EH (cell line): Measurements from ENCODE around the gene UBE2L3.
"Not testable (repeated sequence)": the region's sequence is repeated elsewhere in the genome, so short reads cannot be mapped to it uniquely, and the experiment has no call there.

Experiments
- DNase-seq: peaks from one replicate; pipeline ENCODE4 v3.0.0-alpha.2; 2015; ENCODE audit warnings: low read depth

The UBE2L3 gene

DNA sequence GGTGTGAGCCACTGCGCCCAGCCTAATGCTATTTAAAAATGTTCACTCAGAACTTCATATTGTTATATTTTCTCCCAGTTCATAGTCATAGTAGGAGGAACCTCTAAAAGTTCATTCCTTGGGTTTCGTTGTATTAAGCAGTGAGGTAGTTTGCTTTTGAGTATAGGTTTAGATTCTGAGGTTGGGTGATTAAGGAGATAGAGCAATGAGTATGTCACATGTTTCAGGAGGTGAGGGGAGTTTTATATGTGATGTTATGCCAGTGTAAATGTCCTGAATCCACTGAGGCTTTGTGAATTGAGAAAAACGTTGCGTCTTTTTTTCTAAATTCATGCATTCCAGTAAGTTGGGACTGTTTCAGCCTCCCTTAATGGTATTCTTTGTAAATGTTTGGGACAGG lies 4.2 kb downstream of the UBE2L3 start:
- DNase-seq = no peak

DNA sequence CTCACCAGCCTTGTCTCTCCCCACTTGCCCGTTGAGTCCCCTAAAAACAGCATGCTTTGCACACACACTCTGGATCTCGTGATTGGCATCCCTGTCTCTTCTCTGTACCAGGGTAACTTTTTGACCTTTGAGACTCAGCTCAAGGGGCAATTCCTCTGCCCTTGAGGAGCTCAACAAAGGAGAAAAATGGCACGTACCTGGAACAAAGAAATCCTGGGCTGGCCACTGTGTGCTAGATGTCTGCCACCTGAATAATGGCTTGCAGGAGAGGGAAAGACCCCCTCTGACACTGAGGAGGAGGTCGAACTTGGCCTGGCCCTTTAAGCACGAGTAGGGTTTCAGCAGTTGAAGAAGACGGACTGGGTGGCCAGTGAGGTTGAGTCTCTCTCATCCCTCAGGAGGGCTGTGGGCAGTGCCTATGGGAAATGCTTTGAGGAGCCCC lies 5.8 kb downstream of the UBE2L3 start:
- no peak for DNase-seq

DNA sequence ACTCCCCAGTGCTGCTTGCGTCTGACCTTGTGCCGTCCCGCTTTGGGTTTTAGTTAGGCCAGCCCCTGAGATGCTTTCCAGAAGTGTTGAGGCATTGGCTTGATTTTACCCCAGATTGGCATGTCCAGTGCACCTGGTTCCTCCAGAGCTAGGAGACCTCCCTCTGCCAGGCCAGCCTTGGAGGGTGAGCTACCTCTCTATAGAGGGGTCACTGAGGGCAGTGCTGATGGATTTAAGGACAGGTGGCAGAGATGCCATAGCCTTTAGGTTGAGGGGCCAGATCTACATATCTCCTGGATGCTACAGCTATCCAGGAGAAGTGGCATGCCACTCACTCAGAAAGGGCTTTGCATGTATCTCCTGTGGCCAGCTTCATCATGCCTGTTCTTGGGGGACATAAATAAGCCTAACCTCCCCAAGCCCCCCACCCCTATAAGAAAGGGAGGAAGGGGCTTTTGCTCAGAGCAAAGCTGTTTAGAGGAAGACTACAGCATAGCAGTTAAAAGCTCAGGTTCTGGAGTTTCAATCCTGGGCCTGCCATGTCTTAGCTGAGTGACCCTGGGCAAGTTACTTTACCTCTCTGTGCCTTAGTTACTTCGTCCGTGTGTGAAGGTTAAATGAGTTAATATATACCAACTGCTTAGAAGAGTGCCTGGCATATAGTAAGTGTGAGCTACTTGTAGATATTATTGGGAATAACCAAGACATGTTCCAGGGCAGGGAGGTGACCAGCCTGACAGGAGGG lies 6.4 kb downstream of the UBE2L3 start:
- DNase-seq = no peak

DNA sequence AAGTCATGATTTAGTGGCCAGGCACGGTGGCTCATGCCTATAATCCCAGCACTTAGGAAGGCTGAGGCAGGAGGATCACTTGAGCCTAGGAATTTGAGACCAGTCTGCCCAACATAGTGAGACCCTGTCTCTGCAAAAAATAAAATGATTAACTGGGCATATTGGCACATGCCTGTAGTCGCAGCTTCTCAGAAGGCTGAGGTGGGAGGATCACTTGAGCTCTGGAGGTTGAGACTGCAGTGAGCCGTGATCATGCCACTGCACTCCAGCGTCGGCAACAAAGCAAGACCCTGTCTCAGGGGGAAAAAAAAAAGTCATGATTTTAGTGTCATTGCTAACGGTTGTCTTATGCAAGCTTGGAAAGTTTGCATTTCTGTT lies 11.9 kb downstream of the UBE2L3 start:
- no peak for DNase-seq

DNA sequence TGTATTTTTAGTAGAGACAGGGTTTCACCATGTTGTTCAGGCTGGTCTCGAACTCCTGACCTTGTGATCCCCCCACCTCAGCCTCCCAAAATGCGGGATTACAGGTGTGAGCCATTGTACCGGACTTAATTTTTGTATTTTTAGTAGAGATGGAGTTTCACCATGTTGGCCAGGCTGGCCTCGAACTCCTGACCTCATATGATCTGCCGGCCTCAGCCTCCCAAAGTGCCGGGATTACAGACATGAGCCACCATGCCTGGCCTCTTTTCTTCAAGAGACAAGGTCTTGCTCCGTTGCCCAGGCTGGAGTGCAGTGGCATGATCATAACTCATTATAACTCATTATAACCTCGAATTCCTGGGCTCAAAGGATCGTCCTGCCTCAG lies 13.1 kb downstream of the UBE2L3 start:
- not testable (repeated sequence) for DNase-seq

DNA sequence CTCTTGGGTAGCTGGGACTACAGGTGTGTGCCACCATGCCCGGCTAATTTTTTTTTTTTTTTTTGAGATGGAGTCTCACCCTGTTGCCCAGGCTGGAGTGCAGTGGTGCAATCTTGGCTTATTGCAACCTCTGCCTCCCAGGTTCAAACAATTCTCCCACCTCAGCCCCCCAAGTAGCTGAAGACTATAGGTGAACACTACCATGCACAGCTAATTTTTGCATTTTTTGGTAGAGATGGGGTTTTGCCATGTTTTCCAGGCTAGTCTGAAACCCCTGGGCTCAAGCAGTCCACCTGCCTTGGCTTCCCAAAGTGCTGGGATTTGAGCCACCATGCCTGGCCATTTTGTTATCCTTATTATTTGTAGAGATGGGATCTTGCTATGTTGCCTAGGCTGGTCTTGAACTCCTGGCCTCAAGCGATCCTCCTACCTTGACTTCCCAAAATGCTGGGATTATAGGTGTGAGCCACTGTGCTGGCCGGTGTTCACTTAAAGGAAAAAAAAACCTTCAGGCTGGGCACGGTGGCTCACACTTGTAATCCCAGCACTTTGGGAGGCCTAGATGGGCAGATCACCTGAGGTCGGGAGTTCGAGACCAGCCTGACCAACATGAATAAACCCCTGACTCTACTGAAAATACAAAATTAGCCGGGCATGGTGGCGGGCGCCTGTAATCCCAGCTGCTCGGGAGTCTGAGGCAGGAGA lies 13.6 kb downstream of the UBE2L3 start:
- not testable (repeated sequence) for DNase-seq

DNA sequence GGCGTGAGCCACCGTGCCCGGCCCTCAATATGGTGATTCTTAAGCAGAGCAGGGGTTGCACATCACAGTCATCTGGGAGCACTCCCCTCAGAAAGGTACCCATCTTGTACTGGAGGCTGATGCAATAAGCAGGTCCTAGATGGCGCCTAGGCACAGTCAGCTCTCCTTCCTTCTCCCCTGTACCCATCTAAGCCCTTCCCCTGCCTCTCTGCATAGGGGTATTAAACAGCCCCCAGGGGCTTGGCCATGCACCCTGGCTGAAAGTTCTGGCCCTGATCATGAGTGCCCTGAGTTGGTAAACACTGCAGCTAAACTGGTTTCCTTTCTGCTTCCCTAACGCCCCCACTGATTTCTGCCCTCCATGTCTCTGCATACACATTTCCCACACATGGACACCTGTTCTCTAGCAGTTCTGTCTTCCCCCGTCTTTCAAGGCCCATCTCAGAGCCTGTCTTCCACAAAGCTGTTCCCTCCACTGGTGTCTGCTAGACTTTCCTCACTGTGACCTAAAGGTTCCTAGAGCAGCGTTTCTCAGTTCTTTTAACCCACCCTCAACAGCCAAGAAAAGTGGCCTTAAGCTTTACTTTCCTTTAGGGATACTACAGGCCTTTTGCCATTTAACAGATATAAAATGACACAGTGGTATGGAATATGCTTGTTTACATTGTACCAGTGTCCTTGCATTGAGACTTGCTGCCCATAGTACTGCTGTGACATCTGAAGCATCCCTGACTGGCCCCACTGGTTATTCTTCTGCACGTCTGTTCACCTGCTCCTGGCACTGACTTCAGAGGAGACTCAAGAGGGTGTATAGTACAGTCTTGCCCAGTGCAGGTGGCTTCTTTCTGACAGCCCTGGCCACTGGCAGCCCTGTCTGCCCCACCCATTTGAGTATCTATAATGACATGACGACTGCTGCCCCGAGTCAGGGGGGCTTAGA lies 15.6 kb downstream of the UBE2L3 start:
- DNase-seq = no peak

DNA sequence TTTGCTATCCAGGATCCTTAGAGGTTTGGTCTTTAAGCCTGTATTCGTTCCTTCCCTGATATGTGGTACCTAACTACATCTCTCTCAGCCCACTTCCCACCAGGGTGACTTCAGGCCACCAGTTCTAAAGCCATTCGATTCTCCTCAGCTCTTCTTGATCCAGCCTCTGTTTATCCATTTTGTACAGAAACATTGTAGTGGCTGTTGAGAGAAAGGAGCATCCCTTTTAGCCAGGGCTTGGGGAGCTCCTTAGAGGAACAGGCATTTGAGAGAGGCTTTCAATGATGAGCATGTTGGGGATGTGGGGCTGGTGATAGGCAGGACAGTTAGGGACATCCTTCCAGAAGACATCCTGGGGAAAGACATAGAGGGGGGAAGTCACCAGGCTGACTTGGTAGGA lies 17.9 kb downstream of the UBE2L3 start:
- DNase-seq = no peak

DNA sequence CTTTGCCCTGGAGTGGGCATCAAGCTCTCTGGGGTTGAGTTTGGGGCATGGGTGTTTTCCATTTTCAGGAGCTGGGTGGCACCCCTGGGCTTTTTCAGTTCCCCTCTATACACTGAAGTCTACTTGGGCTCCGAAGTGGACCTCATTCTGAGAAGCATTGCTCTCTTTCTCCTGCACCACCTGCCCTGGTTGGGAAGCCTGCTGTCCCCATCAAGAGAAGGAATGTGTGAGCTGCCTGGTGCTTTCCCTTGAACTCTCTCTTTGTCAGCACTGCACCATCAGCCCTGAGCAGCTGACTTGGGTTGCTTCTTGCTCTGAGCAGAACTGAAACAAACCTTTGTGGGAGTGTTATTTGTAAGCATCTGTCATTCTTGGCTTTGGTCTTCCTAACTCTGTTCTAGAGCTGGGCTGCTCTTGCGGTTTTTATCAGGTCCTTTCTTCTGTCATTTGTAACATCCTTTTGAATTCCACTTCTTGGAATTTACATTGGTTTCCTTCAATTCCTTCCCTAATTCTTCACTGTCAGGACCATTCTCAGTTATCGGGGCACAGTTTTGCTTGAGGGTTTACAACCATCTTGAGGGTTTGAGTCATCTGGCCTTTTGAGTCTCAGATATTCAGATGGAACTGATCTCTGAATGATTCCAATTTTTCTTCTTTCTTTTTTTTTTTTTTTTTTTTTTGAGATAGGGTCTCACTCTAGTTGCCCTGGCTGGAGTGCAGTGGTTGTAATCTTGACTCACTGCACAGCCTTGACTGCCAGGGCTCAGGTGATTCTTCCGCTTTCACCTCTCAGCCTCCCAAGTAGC lies 20.5 kb downstream of the UBE2L3 start:
- DNase-seq = peak; percentile 69

DNA sequence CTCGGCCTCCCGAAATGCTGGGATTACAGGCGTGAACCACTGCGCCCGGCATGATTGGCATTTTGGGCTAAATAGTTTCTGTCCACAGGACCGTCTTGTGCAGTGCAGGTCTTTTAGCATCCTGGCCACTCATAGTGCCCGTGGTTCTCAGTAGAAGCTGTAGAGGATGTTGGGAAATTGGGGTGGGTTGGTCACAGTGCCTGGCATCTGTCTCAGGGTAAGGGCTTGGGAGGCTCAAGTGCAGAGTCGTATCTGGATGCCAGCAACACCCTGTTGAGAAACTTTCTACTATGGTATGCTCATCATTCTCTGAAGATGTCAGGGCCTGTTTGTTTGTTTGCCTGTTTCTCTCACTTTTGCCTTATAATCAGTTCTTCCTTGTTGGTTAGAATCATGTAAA lies 21.9 kb downstream of the UBE2L3 start:
- DNase-seq = no peak

DNA sequence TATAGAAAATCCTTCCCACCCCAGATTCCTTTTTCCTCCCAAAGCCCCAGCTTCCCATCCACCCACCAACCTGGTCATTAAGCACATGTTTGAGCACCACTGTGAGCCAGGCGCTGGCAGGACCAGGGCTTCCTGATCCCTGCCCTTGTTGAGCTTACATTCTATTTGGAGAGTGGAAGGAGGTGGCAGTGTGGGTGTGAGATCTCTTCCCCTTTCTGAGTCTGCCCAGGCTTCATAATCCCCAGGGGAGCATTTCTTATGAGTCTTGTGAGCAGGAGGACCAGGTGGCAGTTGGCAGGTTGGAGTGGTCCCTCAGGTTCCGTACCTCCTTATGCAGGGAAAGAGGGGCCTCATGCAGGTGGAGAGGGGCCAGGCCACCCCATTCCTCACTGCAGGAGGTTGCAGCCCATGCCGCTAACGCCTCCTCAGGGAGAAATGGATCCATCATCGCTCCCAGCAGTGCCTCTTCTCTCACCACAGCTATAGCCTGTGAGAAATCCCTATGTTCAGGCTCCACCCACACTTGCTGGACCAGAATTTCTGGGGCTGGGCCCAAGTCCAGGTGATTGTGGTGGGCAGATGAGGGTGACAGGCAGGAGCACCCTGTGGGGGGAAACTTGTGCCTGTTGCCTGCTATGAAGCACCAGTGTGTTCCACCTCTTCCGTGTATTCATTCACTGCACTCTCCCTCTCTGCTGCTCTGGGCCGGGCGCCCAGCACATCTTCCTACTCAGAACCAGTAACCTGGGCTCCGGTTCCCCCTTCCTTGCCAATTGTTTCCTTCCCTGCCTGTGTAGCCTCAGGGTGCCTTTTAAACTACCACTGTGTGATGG lies 23.5 kb downstream of the UBE2L3 start:
- no peak for DNase-seq

DNA sequence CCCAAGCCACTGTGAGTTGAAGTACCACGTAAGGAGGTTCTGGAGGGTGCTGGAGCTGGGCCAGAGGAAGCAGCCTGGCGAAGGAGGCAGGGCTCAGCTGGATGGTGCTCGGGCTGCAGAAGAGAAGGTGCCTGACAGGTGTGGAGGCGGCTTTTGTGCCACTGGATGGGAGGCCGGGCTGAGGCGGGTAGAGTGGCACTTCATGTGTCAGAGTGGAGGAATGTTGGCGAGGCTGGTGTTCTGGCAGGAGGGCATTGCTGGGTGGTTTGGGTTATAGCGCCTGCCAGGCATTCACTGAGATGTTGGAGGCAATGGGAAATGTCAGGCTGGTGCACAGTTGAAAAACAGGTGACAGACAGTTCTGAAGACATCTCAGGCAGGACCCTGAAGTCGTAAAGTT lies 24.2 kb downstream of the UBE2L3 start:
- DNase-seq = no peak

DNA sequence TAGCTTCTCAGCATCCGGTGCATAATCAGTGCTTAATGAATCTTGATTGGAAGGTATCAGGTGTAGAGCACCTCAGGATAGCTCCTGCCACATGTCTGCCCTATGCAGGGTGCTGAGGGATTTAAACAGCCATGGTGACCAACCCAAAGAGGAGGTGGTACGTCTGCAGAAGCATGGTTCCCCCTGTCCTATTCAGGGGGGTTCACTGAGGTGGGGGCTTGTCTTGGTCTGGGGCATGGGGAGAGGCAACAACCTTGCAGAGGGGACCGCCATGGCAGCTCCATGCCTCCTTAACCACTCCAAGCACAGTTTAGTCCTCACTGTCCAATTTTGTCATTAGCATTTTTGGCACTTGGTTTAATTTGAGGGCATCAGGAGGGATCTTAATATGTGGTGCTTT lies 24.9 kb downstream of the UBE2L3 start:
- no peak for DNase-seq

DNA sequence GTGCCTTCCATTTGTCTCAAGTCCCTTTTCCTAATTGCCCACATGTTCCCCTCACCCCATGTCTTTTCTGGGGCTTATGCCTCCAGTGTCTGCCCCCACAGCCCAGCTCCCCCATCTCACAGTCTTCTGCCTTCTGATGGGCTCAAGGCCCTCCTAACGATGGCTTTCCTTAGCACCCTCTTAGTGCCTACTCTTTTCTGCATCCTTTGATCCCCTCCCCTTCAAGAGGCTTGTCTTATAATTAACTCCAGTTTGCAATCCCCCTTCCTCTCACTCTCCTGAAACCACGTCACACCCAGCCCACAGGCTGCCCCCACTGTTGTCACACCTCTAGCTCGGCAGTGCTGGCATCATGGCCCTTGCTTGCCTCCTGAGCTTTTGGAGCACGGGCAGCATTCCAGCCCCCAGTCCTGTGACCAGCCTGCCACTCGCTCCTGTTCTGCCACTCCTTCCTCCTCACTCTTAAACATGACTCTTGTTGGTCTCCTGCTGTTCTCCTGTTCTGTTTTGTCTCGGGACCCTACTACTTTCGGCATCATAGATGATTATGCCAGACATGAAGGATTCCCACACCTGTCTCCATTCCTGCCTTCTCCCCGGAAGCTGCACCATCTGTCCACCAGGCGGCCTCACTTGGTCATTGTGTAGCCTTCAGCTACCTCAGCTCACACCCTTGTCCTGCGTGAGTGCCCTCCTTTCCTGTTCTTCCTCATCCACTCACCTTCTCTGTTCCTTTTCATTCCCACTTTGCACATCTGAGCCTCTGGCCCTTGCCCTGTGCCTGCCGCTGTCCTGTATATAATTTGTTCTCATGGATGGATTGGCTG lies 26.1 kb downstream of the UBE2L3 start:
- no peak for DNase-seq

DNA sequence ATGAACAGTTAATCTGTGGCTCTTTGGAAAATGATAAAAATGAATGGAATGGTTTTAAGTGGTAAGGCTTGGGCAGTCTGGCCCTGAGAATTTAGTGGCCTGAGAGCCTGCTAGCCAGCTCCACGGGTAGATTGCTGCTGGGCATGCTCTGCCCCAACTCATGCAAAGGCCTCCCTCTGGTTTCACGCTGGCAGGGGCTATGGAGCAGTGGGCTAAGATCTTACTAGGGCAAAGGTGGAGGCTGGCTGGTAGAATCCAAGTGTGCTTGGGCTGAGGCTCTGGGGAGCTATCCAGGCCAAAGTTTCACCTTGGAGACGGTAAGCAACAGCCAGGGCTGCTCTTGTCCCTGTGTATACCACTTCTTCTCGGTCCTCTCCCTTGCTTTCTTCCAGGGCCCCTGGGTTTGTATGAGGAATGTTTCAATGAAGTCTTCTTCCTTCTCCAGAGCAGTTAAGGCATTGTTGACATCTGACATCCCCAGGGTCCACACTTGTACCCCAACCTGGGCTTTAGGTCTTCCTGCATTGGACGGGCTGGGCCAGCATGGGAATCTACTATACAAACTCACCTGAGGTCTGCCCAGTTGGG lies 27.4 kb downstream of the UBE2L3 start:
- peak; percentile 44 for DNase-seq

DNA sequence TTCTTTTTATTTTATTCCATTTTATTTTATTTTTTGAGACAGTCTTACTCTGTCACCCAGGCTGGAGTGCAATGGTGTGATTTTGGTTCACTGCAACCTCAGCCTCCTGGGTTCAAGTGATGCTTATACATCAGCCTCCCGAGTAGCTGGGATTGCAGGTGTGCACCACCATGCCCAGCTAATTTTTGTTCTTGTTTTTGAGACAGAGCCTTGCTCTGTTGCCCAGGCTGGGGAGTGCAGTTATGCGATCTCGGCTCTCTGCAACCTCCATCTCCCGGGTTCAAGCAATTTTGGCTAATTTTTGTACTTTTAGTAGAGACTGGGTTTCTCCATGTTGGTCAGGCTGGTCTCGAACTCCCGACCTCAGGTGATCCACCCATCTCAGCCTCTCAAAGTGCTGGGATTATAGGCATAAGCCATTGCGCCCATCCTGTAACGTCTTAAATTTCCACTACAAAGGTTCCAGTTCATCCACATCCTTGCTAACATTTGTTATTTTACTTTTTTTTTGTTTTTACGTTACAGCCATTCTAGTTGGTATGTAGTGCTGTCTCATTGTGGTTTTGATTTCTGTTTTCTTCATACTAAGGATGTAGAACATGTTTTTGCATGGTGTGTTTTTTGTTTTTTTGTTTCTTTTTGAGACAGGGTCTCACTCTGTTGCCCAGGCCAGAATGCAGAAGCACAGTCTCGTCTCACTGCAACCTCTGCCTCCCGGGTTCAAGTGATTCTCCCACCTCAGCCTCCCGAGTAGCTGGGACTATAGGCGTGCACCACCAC lies 29.0 kb downstream of the UBE2L3 start:
- DNase-seq = not testable (repeated sequence)

DNA sequence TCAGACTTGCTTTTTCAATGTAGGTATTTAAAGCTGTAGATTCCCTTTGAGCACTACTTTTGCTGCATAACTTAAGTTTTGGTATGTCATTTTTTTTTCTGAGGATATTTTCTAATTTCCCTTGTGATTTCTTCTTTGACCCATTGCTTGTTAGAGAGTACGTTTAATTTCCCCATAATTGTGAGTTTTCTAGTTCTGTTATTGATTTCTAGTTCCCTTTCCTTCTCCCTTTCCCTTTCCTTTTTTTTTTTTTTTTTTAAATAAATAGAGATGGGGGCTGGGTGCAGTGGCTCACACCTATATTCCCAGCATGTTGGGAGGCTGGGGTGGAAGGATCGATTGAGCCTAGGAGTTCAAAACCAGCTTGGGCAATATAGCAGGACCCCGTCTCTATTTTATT lies 30.8 kb downstream of the UBE2L3 start:
- DNase-seq = no peak

DNA sequence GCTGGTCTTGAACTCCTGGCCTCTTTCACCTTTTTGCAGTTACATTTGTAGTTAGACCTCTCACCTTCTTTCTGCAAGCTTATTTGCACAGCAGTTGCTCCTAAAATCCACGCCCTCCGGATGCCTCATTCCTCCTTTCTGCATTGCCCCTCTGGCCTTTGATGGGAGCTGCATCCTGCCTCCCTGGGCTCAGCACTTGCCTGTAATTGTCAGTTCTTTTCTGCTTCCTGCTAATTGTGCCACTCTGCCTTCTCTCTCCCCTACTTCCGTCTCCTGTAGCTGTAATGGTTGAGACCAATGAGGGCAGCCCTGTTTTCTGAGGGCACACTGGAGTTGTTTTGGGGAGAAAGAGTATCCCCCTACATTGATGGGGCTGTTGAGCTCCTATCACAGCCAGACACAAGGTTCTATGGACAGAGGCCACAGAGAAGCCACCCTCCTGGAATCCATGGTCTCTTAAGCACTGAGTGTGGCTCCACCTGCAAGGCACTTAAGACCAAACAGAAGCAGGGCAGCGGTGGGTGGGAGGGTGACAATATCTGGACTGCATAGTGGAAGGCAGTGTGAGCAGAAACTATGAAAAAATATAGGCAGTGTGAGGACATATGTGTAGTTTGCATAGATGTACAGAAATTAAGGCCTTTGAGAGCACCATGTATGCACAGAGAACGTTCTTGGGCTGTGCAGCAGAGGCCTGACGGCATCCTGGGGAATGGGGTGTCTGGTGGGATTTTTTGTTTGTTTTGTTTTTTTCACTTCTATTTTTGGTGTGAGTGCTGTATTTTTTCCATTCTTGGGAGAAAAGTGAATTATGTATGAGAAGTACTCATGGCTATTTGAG lies 31.8 kb downstream of the UBE2L3 start:
- no peak for DNase-seq
